WI38 (cell line): ENCODE measurements around the gene ZNF32.
A peak's percentile ranks its signal among the peaks of the same experiment; 100 is the strongest.
"Not testable (repeated sequence)": the region's sequence is repeated elsewhere in the genome, so short reads cannot be mapped to it uniquely, and the experiment has no call there.

Experiments
- H3K4me3 ChIP-seq: 2 replicates; pipeline ENCODE4 v1.5.1; 2011; ENCODE audit warnings: low read depth, mild to moderate bottlenecking, control low read depth, low read length
- TF ChIP-seq, protein P1 (sequence below): IDR thresholded peaks from 2 replicates; pipeline ENCODE4 v1.5.1; 2012; ENCODE audit warnings: low read depth, mild to moderate bottlenecking, control low read depth, low read length

Gene ZNF32

DNA sequence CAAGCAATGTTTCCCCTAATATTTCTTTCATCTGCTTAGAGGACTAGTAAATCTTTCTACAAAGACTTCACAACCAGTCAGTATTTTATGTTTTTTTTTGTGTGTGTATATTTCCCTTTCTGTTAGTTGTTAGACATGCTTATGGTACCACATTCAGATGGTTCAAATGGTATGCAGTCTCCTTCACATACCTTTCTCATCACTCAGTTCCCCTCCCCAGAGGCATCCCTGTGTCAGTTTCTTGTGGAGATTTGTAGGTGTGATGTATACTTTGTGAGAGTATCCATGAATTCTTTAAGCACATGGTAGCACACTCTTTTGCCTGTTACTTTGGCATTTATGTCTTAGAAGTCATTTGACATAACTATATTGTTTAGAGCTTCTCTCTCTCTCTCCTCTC lies 38.0 kb downstream of the ZNF32 start:
- no peak overlapping the region for H3K4me3 ChIP-seq
- TF ChIP-seq, protein P1, sequence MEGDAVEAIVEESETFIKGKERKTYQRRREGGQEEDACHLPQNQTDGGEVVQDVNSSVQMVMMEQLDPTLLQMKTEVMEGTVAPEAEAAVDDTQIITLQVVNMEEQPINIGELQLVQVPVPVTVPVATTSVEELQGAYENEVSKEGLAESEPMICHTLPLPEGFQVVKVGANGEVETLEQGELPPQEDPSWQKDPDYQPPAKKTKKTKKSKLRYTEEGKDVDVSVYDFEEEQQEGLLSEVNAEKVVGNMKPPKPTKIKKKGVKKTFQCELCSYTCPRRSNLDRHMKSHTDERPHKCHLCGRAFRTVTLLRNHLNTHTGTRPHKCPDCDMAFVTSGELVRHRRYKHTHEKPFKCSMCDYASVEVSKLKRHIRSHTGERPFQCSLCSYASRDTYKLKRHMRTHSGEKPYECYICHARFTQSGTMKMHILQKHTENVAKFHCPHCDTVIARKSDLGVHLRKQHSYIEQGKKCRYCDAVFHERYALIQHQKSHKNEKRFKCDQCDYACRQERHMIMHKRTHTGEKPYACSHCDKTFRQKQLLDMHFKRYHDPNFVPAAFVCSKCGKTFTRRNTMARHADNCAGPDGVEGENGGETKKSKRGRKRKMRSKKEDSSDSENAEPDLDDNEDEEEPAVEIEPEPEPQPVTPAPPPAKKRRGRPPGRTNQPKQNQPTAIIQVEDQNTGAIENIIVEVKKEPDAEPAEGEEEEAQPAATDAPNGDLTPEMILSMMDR: no peak

DNA sequence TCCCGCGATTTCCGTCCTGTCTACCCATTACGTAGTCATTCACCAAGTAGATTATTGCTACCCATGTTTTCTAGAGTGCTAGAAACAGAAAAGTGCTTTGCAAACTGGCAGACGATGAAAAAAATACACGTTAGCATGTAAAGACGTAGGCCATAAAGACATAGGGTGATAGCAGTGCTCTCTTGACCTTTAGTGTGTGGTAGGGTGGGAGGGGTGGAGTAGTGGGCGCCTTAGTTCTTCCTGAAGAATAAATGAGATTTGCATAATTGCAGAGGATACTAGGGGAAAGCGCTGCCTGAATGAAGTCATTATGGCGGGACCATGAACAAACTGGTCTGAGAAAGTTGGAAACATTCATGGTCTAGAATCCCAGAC lies 41.5 kb downstream of the ZNF32 start:
- TF ChIP-seq, protein P1: no peak
- H3K4me3 ChIP-seq: peak overlapping the region; percentile 73

DNA sequence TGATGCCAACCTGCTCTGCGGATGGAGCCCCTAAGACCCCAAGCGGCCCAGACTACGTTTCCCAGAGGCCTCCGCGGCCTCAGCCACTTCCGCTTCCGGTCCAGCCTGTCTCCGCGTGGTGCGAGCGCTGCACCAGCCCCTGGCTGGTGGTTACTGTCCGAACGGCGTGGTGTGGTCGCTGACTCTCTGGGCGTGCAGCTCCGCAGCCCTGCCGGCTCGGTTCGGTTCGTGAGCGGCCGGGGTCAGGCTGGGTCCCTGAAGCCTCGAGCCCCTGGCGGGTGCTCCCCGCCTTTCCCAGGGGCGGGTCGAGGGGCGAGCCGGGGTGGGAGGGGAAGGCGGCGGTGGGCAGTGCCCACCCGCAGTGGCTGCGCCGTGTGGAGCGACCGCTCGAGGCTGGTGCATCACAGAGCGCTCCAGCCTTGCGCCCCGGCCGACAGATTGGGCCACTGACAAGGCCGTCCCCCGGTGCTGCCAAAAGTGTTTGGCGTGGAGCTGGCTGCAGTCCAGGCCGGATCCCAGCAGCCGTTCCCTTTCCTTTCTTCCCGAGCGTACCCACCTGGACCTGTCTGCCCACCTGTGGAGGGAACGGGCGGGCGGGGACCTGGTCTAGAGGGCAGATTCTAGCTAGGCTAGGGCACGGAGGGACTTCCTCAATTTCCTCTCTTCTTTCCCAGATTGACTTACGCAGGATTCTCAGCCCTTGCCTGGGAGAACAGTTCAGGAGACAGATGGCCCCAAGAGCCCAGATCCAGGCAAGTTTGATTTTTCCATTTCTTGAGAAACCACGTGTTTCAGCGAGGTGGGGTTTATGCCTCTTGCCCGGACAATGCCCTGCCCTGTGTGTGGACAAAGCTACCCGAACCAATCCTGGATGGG lies 42.1 kb downstream of the ZNF32 start, which contains the start of gene ZNF485:
Gene ZNF485 (plus strand): TSS at position 116 of the 876 bp plus-strand sequence. CDS start 613 bp downstream, at position 729.
- TF ChIP-seq, protein P1: no peak
- peak within 1 kb of the TSS; percentile 73 for H3K4me3 ChIP-seq

DNA sequence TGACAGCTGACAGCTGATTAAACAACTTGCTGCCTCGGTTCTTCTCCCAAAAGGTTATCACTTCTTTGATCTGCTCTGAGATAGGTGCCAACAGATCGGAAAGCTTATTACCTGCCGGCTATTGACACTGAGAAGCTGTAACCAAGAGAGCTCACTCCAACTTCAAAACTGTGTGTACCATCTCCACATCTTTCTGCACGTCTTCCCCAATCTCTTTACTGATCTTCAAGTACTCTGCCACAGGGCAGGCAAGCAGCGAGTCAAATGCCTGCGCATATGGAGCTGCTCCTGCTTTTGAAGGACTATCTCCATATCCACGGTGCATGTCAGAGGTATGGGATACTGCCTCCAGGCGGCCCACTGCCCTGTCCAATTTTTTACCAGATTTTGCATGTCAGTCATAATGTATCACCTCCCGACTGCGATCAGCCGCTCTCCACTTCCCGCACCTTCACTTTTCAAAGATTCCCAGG lies 42.8 kb downstream of the ZNF32 start:
- TF ChIP-seq, protein P1: no peak
- peak overlapping the region; percentile 73 for H3K4me3 ChIP-seq

DNA sequence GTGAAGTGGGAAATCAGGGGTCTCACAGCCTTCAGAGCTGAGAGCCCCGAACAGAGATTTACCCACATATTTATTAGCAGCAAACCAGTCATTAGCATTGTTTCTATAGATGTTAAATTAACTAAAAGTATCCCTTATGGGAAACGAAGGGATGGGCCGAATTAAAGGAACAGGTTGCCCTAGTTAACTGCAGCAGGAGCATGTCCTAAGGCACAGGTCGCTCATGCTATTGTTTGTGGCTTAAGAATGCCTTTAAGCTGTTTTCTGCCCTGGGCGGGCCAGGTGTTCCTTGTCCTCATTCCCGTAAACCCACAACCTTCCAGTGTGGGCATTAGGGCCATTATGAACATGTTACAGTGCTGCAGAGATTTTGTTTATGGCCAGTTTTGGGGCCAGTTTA lies 47.1 kb downstream of the ZNF32 start:
- not testable (repeated sequence) for H3K4me3 ChIP-seq

DNA sequence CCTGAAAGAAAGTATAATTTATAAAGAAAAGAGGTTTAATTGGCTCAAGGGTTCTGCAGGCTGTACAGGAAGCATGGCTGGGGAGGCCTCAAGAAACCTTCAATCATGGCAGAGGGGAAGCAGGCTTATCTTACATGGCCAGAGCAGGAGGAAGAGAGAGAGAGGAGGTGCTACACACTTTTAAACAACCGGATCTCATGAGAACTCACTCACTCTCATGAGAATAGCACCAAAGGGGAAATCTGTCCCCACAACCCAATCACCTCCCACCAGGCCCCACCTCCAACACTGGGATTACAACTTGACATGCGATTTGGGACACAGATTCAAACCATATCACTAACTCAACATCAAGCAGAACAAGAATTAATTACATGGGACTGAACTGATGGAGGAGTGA lies 49.3 kb downstream of the ZNF32 start:
- TF ChIP-seq, protein P1: no peak
- H3K4me3 ChIP-seq: no peak overlapping the region

DNA sequence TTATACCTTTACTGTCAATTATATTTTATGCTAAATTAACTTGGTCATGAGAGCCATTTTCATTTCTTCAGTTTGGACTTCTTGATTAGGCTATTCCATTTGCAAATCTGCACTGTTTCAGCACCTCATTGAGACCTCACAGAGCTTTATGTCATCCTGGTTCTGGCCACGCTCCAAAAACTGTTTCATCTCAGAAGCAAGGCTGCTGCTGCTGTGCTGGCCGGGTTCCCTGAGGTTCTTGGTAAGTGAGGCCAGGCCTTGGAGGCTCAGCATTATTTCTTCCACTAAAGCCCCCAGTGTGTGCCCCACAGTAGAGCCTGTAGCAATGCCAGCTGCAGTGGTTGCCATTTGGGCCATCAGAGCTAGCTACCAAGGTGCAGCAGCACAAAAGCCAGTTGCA lies 50.2 kb downstream of the ZNF32 start:
- TF ChIP-seq, protein P1: no peak
- no peak overlapping the region for H3K4me3 ChIP-seq
